Osteoblast (primary cell): Measurements from ENCODE around the gene KMT2E. TPM values are rescaled to one million over a fixed set of nuclear protein-coding genes. Genes with fewer than 3 reads are reported as not detected.

Source experiments
- DNase-seq: peaks from one replicate; pipeline ENCODE4 v3.0.0; 2011; ENCODE audit warnings: low spot score, mixed read lengths; ENCODE audit not compliant: insufficient read length; ENCODE audit errors: missing footprints
- H2AFZ ChIP-seq: 2 replicates; pipeline ENCODE4 v1.6.0; 2011; ENCODE audit warnings: mild to moderate bottlenecking, low read length
- H3K27ac ChIP-seq: 2 replicates; pipeline ENCODE4 v1.5.1; 2011; ENCODE audit warnings: mild to moderate bottlenecking, low read depth, low read length, moderate library complexity
- H3K27me3 ChIP-seq: 2 replicates; pipeline ENCODE4 v1.6.0; 2012; ENCODE audit warnings: mild to moderate bottlenecking, control low read depth, inconsistent platforms, low read length, moderate library complexity; ENCODE audit not compliant: insufficient read depth
- H3K36me3 ChIP-seq: 2 replicates; pipeline ENCODE4 v1.5.1; 2011; ENCODE audit warnings: mild to moderate bottlenecking, low read length, control low read depth, moderate library complexity; ENCODE audit not compliant: insufficient read depth
- H3K4me1 ChIP-seq: 2 replicates; pipeline ENCODE4 v1.5.1; 2011; ENCODE audit warnings: mild to moderate bottlenecking, low read length, control low read depth, moderate library complexity; ENCODE audit not compliant: insufficient read depth
- H3K4me2 ChIP-seq: 2 replicates; pipeline ENCODE4 v1.6.0; 2011; ENCODE audit warnings: mild to moderate bottlenecking, low read length; ENCODE audit not compliant: insufficient read depth
- H3K4me3 ChIP-seq: fragments of 200-600 bp; sonication (generic); 3 replicates; pipeline ENCODE4 v1.5.1; 2012; ENCODE audit warnings: mild to moderate bottlenecking, low read length, inconsistent platforms; ENCODE audit not compliant: insufficient read depth
- H3K79me2 ChIP-seq: 2 replicates; pipeline ENCODE4 v1.6.0; 2012; ENCODE audit warnings: mild to moderate bottlenecking, low read length, control low read depth, inconsistent platforms; ENCODE audit not compliant: insufficient read depth
- H3K9me3 ChIP-seq: 2 replicates; pipeline ENCODE4 v1.5.1; 2011; ENCODE audit warnings: low read depth, low read length, control low read depth
- H4K20me1 ChIP-seq: 2 replicates; pipeline ENCODE4 v1.6.0; 2012; ENCODE audit warnings: mild to moderate bottlenecking, low read length, control low read depth; ENCODE audit not compliant: insufficient read depth
- total RNA-seq: library from RNA; depleted of rRNA; stranded (reverse); fragments of >200 nt; gene quantifications from 2 replicates; pipeline ENCODE4 v1.2.3, GENCODE V29; 2012
- TF ChIP-seq, protein P1 (sequence below): IDR thresholded peaks from 2 replicates; pipeline ENCODE4 v1.5.1; 2011; ENCODE audit warnings: mild to moderate bottlenecking, low read depth, low read length, moderate library complexity; ENCODE audit errors: extremely low read depth

Gene KMT2E
- total RNA-seq, 1 donor = 124 TPM

DNA sequence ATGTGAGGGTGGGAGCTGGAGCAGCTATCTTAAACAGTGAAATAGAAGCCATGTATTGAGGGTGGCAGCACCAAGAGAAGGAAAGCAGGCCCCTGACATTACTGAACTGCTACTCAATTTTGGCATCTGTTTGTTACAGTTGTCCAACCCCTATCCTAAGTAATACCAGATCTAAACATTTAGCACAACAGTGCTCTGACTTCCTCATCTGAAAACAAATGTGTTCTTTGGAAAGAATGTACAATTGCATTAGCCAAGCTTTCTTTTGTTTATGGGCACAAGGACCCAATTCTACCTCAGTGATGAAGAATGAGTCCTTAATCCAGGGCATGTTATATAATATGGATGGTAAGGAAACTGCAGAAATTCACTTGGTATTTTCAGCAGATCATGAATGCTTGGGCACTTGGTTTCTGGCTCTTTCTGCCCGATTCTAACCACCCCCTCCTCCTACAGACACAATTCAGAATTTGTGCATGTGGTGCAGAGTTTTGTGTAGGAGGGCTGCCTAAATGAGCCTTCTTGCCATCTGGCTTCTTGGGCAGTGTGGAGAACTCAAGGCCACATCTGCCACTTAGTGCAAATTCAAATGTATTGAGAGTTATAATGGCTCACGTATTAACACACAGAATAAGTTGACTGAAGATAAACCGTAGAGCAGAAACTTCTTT lies 36.9 kb upstream of the KMT2E start:
- no peak for DNase-seq
- Histone ChIP-seq H3K9me3 (no peaks in the 10 kb centered on the region), H3K36me3 (peaks cover 8% of the 10 kb centered on the region), H4K20me1 (peaks cover 7% of the 10 kb centered on the region), H3K4me1 (peaks cover 77% of the 10 kb centered on the region), H3K79me2 (peaks cover 25% of the 10 kb centered on the region), H2AFZ (no peak overlapping the region), H3K4me3 (no peak overlapping the region), H3K27ac (no peak overlapping the region), H3K27me3 (no peaks in the 10 kb centered on the region), H3K4me2 (no peak overlapping the region)
- TF ChIP-seq, protein P1, sequence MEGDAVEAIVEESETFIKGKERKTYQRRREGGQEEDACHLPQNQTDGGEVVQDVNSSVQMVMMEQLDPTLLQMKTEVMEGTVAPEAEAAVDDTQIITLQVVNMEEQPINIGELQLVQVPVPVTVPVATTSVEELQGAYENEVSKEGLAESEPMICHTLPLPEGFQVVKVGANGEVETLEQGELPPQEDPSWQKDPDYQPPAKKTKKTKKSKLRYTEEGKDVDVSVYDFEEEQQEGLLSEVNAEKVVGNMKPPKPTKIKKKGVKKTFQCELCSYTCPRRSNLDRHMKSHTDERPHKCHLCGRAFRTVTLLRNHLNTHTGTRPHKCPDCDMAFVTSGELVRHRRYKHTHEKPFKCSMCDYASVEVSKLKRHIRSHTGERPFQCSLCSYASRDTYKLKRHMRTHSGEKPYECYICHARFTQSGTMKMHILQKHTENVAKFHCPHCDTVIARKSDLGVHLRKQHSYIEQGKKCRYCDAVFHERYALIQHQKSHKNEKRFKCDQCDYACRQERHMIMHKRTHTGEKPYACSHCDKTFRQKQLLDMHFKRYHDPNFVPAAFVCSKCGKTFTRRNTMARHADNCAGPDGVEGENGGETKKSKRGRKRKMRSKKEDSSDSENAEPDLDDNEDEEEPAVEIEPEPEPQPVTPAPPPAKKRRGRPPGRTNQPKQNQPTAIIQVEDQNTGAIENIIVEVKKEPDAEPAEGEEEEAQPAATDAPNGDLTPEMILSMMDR = no peak

- H3K36me3 ChIP-seq = peaks cover 8% of the 10 kb centered on the region
- TF ChIP-seq, protein P1 = no peak
- no peaks in the 10 kb centered on the region for H3K9me3 ChIP-seq
- peaks cover 78% of the 10 kb centered on the region for H3K4me1 ChIP-seq
- no peak for DNase-seq
- no peak overlapping the region for H2AFZ ChIP-seq
- peak overlapping the region; percentile 58 for H3K4me2 ChIP-seq
- H3K4me3 ChIP-seq = no peak overlapping the region
- peaks cover 38% of the 10 kb centered on the region for H3K79me2 ChIP-seq
- H3K27me3 ChIP-seq = no peaks in the 10 kb centered on the region
- H4K20me1 ChIP-seq = peaks cover 7% of the 10 kb centered on the region
- H3K27ac ChIP-seq = peak overlapping the region; percentile 100
These were observed 35.5 kb upstream of the KMT2E start for GRCh38 chr7:104978460-104978859.

GRCh38 chr7:104979167-104979841 lies 34.7 kb upstream of the KMT2E start:
- Histone ChIP-seq H3K79me2 (peaks cover 41% of the 10 kb centered on the region), H3K4me1 (peaks cover 72% of the 10 kb centered on the region)

DNA sequence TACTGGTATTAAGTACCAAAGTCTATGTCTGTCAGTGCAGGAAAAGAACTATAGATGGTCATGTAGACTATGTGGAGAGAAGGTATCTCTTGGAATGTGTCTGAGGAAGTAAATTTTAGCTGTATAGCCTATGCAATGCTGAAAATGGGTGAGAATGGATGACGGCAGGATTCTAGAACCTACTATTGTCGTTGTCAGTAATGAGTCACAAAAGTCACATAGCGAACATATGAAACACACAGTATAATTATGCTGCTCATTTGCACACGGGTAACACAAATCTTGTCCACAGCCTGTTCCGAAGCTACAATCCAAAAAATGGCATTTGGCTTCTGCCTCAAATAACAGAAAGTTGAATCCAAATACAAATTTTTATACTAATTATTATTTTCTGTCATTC lies 33.6 kb upstream of the KMT2E start:
- Histone ChIP-seq H4K20me1 (peaks cover 7% of the 10 kb centered on the region), H3K4me2 (peak overlapping the region; percentile 7), H3K36me3 (peaks cover 8% of the 10 kb centered on the region), H3K4me3 (no peak overlapping the region), H3K4me1 (peaks cover 81% of the 10 kb centered on the region), H3K27ac (peak overlapping the region; percentile 100), H3K79me2 (peaks cover 51% of the 10 kb centered on the region), H3K9me3 (no peaks in the 10 kb centered on the region), H3K27me3 (no peaks in the 10 kb centered on the region), H2AFZ (no peak overlapping the region)
- TF ChIP-seq, protein P1 = no peak
- no peak for DNase-seq

More at GRCh38 chr7:104979167-104979841, 34.7 kb upstream of the KMT2E start:
- Histone ChIP-seq H2AFZ (no peak overlapping the region), H3K4me3 (no peak overlapping the region), H3K36me3 (peaks cover 8% of the 10 kb centered on the region), H3K27ac (peak overlapping the region; percentile 100), H3K9me3 (no peaks in the 10 kb centered on the region), H3K4me2 (peak overlapping the region; percentile 58), H3K27me3 (no peaks in the 10 kb centered on the region), H4K20me1 (peaks cover 7% of the 10 kb centered on the region)
- peak; percentile 72 for DNase-seq
- TF ChIP-seq, protein P1 = no peak
